Activated CD8-positive, alpha-beta memory T cell treated with anti-CD3 and anti-CD28 coated beads, Interleukin-2, amount 50 U/mL, for 24 hours (primary cell): ENCODE results near the gene ARMC6.
A peak's percentile ranks its signal among the peaks of the same experiment; 100 is the strongest.
"Not testable (repeated sequence)": the region's sequence is repeated elsewhere in the genome, so short reads cannot be mapped to it uniquely, and the experiment has no call there.

ENCODE experiments used
- DNase-seq: peaks from one replicate; pipeline ENCODE4 v3.0.0-alpha.2; 2020; ENCODE audit errors: extremely low read depth

The ARMC6 gene

DNA sequence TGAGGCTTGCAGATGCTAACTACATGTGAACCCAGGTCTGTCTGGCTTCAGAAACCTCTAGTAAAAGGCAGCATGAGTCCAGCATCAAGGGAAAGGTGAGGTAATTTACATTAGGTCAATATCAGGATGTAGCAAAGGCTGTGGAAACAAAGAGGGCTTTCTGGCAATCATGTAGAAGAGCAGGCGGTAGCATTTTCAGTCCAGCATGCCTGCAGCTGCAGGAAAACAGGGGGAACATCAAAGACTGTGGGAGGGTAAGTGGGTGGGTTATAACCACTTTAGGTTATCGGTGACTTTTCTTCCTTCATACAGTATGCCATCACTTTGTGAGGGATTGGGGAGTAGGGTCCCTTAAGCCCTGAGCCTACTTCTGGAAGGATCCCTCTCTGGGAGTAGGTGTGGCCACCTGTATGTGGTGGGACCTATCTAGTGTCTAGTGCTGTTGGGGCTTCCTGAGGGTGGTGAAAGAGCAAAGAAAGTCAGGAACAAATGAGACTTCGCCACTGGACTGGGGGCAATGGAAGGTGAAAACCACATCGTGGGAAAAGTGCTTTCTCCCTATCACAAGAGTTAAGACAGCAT lies 10.9 kb upstream of the ARMC6 start:
- DNase-seq: no peak

GRCh38 chr19:19023376-19023775 lies 10.0 kb upstream of the ARMC6 start:
- DNase-seq: not testable (repeated sequence)

- DNase-seq: no peak
These were observed 7.5 kb upstream of the ARMC6 start for GRCh38 chr19:19025861-19026260.

- DNase-seq: no peak
These were observed 7.0 kb upstream of the ARMC6 start for GRCh38 chr19:19026299-19026971.

GRCh38 chr19:19027228-19027627 lies 6.2 kb upstream of the ARMC6 start:
- no peak for DNase-seq

DNA sequence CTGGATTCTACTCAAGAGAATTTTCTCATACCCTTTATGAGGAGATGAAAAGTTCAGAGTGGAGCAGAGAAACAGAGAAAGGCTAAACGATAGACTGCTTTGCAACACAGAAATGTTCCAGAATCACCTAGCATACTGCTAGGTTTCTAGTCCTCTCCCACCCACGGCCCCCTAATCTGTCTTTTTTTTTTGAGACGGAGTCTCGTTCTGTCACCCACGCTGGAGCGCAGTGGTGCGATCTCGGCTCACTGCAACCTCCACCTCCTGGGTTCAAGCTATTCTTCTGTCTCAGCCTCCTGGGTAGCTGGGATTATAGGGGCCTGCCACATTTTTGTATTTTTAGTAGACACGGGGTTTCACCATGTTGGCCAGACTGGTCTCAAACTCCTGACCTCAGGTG lies 4.9 kb upstream of the ARMC6 start:
- no peak for DNase-seq

DNA sequence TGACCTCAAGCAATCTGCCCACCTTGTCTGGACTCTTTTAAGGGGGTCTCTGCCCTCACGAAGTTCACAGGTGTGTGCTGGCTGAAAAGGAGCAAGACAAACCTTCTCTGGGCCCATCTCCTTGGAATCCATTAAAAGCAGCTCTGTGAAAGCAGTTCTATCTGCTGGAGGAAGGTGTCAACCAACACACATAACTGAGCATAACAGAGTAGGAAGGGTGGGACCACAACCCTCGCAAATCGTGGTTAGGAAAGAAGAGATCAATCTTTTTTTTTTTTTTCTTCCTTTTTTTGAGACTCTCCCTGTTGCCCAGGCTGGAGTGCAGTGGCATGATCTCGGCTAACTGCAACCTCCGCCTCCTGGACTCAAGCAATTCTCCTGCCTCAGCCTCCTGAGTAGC lies 1.5 kb upstream of the ARMC6 start:
- DNase-seq: no peak

DNA sequence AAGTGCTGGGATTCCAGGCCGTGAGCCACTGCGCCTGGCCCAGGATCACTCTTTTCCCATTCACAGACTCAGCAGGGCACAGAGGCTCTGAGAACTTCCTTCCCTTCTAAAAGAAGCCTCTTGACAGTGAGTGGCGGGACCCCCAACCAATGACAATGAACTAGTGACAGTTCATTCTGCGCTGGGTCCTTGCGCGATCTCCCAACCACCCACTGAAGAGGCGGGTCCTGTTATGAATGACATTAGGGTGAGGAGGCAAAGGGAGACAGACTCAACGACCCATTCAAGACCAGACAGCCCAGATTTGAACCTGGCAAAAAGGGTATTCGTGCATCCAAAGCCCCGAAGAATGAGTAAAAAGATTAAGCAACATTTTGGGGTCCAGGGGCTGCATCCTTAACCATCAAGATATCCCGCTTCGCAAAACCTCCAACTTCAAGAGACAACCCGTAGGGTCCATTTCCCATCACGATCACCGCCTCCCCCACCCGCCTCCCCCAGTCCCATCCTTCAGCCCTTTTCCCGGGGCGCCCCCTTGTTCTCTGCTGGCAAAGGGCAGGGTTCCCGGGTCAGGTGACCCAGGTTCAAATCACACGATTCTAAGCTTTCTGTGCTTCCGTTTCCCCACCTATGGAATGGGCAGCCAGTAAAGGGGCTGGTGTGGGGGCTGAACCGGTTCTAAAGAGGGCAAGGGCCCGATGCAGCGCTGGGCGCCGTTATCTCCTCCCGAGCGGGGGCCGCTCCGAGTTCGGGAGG lies 805 bp upstream of the ARMC6 start:
- DNase-seq: peak; percentile 80

GRCh38 chr19:19033176-19033425 lies 302 bp upstream of the ARMC6 start:
- no peak for DNase-seq

GRCh38 chr19:19034204-19034624 lies 811 bp downstream of the ARMC6 start:
- DNase-seq: peak; percentile 58

GRCh38 chr19:19039901-19040300 lies 6.5 kb downstream of the ARMC6 start:
- no peak for DNase-seq

- no peak for DNase-seq
These were observed 7.0 kb downstream of the ARMC6 start for GRCh38 chr19:19040417-19040816.

DNA sequence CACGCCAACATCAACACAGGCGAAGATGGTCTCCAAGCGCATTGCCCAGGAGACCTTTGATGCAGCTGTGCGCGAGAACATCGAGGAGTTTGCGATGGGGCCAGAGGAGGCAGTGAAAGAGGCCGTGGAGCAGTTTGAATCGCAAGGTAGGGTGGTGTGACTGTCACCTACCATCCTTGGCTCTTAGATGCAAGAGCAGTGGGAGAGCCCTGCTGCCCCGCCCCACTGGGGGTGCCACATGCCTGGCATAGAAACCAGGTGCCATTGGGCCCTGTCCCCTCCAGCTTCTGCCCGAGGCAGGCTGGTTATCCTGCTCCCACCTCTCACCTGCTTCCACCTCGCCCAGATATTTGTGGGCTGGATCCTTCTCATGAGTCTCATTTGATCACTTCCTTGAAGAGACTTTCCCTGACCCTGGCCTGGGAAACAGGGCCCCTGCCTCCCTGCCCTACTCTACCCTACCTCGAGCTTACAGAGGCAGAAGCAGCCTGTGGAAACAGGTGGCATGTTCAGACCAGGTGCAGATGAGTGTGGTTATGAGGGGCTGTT lies 9.4 kb downstream of the ARMC6 start:
- no peak for DNase-seq

- DNase-seq: no peak
These were observed 10.1 kb downstream of the ARMC6 start for GRCh38 chr19:19043481-19043880.

DNA sequence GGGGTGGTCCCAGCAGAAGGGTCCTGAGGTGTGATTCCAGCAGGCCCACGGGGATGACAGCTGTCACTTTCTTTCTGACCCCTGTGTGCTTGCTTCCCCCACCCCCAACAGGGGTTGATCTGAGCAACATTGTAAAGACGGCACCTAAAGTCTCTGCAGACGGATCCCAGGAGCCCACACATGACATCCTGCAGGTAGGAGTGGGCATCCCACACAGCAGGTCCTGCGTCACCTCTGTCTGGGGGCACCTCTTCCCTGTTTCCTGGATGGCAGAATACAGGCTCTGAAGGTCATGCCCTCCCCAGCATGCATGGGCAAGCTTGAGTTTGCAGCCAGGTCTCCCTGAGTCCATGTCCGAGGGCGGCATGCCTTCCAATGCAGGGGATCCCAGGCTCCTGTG lies 10.5 kb downstream of the ARMC6 start:
- no peak for DNase-seq

- DNase-seq: no peak
These were observed 16.0 kb downstream of the ARMC6 start for GRCh38 chr19:19049406-19049805.

DNA sequence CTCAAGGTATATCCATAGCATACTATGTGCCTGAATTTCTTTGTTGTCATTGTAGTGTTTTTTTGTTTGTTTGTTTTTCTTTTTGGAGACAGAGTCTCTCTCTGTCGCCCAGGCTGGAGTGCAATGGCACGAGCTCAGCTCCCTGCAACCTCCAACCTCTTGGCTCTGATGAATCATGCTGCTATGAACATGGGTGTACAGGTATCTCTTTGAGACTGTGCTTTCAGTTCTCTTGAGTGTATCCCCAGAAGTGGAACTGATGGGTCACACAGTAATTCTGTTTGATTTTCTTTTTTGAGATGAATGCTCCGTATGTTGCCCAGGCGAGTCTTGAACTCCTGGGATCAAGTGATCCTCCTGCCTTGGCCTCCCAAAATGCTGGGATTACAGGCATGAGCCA lies 16.7 kb downstream of the ARMC6 start:
- DNase-seq: no peak

DNA sequence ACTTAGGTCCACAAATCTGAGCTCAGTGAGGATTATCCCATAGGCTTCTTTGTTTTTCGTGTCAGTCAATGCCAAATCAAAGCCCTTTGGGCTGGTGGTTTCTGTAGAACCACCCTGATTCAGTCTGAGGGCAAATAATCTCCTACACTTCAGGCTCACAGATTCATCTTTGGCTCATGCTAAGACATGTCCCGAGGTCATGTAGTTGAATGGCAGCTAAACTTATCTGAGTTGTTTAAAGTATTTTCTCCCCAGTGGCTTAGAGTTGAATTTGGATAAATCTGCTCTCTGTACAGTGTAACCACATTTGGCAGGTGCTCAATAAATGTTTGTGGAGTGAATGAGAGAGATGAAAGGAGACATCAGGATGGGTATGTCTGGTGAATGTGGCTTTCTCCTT lies 17.3 kb downstream of the ARMC6 start:
- DNase-seq: no peak

- no peak for DNase-seq
These were observed 18.2 kb downstream of the ARMC6 start for GRCh38 chr19:19051478-19052213.

- no peak for DNase-seq
These were observed 19.5 kb downstream of the ARMC6 start for GRCh38 chr19:19052921-19053320.

DNA sequence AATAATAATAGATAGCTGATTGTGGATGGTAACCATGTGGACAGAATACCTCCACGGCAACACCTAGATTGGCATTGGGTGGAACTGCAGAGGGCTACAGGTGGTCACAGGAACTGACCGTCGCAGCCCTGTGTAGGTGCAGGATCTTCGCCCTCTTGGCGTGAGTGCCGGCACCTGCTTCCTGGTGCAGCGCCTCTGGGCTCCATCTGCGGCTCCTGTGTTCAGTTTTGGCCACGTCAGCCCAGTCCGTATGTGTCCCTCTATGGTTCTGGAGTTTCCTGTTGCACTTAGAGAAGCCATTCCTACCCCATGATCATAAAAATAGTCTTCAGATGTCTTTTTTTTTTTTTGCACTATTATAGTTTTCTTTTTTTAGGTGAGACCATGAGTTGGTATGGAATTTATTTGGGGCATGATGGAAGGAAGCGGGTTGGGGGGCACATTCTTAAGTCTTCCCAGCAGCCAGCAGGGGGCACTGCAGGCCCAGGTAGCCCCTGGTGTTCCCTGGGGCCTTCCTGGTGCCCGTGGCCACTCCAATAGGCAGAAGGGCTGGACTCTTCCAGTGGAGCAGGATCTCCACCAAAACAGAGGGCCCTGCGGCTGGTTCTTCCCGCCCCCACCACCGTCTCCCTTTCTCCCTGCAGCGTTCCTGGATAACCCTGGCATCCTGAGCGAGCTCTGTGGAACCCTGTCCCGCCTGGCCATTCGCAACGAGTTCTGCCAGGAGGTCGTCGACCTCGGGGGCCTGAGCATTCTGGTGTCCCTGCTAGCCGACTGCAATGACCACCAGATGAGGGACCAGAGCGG lies 20.3 kb downstream of the ARMC6 start:
- no peak for DNase-seq
